ENCODE measurements around the gene ZNF532. TPM values are rescaled to one million over a fixed set of nuclear protein-coding genes. Genes with fewer than 3 reads are reported as not detected.

The ZNF532 gene
- total and polyA plus RNA-seq, 9 of the 15 experiments (the other 6 are each of a cell fraction or from before 2014, with no cell fraction given) = 0.42 TPM; not detected in 8

GRCh38 chr18:59013744-59014143 lies 149.1 kb downstream of the ZNF532 start (continued):
- TF ChIP-seq, protein P1, sequence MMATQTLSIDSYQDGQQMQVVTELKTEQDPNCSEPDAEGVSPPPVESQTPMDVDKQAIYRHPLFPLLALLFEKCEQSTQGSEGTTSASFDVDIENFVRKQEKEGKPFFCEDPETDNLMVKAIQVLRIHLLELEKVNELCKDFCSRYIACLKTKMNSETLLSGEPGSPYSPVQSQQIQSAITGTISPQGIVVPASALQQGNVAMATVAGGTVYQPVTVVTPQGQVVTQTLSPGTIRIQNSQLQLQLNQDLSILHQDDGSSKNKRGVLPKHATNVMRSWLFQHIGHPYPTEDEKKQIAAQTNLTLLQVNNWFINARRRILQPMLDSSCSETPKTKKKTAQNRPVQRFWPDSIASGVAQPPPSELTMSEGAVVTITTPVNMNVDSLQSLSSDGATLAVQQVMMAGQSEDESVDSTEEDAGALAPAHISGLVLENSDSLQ (IDR thresholded peaks at IDR 0.05) = no peak
- TF ChIP-seq TBL1XR1 (IDR thresholded peaks at IDR 0.05; ENCODE audit: low read length in 2 of 2) (no peak), POLR2AphosphoS2 (IDR thresholded peaks at IDR 0.05; ENCODE audit: low read length) (no peak)

DNA sequence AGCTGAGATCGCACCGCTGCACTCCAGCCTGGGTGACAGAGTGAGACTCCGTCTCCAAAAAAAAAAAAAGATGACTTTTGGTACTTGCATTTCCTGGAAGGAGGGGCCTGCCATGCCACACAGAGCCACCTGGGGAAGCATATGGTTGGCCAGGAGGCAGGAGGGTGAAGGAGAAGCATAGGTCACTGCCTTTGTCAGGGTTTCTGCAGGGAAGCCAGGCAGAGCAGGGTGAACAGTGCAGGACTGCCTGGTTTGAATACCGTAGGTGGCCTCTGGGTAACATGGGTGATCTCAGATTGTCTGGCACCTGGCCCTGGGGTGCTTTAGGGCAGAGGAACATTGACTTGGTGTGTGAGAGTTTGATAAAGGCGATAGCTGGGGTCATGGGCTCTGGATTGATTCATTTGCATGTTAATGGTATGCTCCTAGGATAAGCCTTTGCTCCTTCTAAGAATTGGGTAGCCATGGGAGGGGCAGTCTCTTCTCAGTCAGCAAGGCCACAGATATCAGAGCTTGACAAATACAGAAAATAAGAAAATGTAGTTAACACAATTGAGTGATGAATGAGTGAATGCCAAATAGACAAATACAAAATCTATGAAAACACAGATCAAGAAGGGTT lies 151.0 kb downstream of the ZNF532 start:
- TF ChIP-seq ZFP91 (CRISPR knock-in tag; IDR thresholded peaks at IDR 0.05) = no peak
- no peak for TF ChIP-seq DIDO1 (tag; IDR thresholded peaks at IDR 0.05; ENCODE audit: low read depth)
- no peak for TF ChIP-seq ZNF589 (CRISPR knock-in tag; IDR thresholded peaks at IDR 0.05; ENCODE audit: low read depth)
- Histone ChIP-seq H3K79me2 (ENCODE audit: control insufficient read depth, insufficient read depth, low read length) (no peaks in the 10 kb centered on the region), H3K4me3 (no peak overlapping the region), H3K4me1 (replicated peaks in 1 of 2; ENCODE audit: control insufficient read depth in 2 of 2, insufficient read depth in 2 of 2, low read length in 2 of 2) (no peaks in the 10 kb centered on the region), H2AFZ (ENCODE audit: low read depth, low read length) (no peak overlapping the region), H3K9me1 (ENCODE audit: control insufficient read depth, insufficient read depth, low read length) (no peaks in the 10 kb centered on the region), H3K36me3 (ENCODE audit: control insufficient read depth, insufficient read depth, low read length) (no peaks in the 10 kb centered on the region), H3K27me3 (ENCODE audit: control insufficient read depth in 2 of 2, insufficient read depth in 2 of 2, low read length in 2 of 2) (no peaks in the 10 kb centered on the region), H3K27ac (ENCODE audit: extremely low read depth, low read depth, low read length) (no peak overlapping the region), H4K20me1 (replicated peaks; ENCODE audit: control insufficient read depth, insufficient read depth, low read length) (no peaks in the 10 kb centered on the region), H3K9me3 (replicated peaks; ENCODE audit: control insufficient read depth, insufficient read depth, low read depth, low read length) (no peaks in the 10 kb centered on the region), H3K9ac (ENCODE audit: insufficient read depth in 1 of 2, low read depth in 2 of 2, low read length in 2 of 2) (no peak overlapping the region), H3K4me2 (ENCODE audit: insufficient read depth, low read length) (no peak overlapping the region)
- ChIA-PET CTCF (ENCODE audit: low intra/inter-chr PET ratio) (no interaction called here), POLR2A (no interaction called here)
- intact Hi-C loops (cut with micrococcal nuclease) = no loop called here
- ATAC-seq (no peak), FAIRE-seq (no peak), DNase-seq (ENCODE audit: extremely low read depth in 1 of 4, low spot score in 3 of 4) (no peak)
- in situ Hi-C loops (cut with MboI) = no loop called here
- BruUV-seq (replicated peaks) = no TSS peak
- 9% methylated on average over 1 of the region's 5 CpGs for WGBS (ENCODE audit: insufficient coverage, low coverage, missing lambda C conversion rate)
